Measurements from ENCODE around the gene WNT2. TPM values are rescaled to one million over a fixed set of nuclear protein-coding genes. Genes with fewer than 3 reads are reported as not detected.

The WNT2 gene
- total and polyA plus RNA-seq, 2 of the 4 experiments (the other 2 are of a cell fraction): 1.8 to 1.9 TPM

- Histone ChIP-seq H3K9ac (ENCODE audit: low read depth, low read length) (no peak overlapping the region), H3K23ac (ENCODE audit: low read depth, low read length) (peak overlapping the region; percentile 70; the same call in 1 of the 2 replicates), H3K27ac (ENCODE audit: insufficient read depth, low read length) (peak overlapping the region; percentile 85), H3K14ac (replicated peaks; ENCODE audit: low read depth, low read length) (peak overlapping the region; percentile 85; the same call in 1 of the 2 replicates), H2AK5ac (ENCODE audit: low read depth, low read length) (peak overlapping the region; percentile 97), H3K56ac (ENCODE audit: extremely low read depth, insufficient read depth, low read length) (peak overlapping the region; percentile 70; the same call in 1 of the 2 replicates), H3K36me3 (ENCODE audit: control insufficient read depth, insufficient read depth, low read length) (no peaks in the 10 kb centered on the region), H3K18ac (ENCODE audit: low read depth, low read length) (peak overlapping the region; percentile 95), H3K9me3 (ENCODE audit: control insufficient read depth, insufficient read depth, low read length) (peaks cover 3% of the 10 kb centered on the region; the same call in 1 of the 2 replicates), H4K91ac (ENCODE audit: insufficient read depth, low read depth, low read length) (peak overlapping the region; percentile 95; the same call in 1 of the 2 replicates), H4K20me1 (ENCODE audit: insufficient read depth, low read length) (no peaks in the 10 kb centered on the region), H3K4me1 (ENCODE audit: control insufficient read depth, insufficient read depth, low read length) (peaks cover 8% of the 10 kb centered on the region), H4K5ac (ENCODE audit: low read depth, low read length) (peak overlapping the region; percentile 82), H2BK15ac (ENCODE audit: low read depth, low read length) (peak overlapping the region; percentile 89; the same call in 1 of the 3 replicates), H2AK9ac (replicated peaks; ENCODE audit: low read depth, low read length, poor library complexity) (no peak overlapping the region), H2BK20ac (ENCODE audit: low read depth, low read length) (peak overlapping the region; percentile 96), H3K4me2 (ENCODE audit: low read depth, low read length) (peak overlapping the region; percentile 77; the same call in 1 of the 2 replicates), H2BK120ac (ENCODE audit: low read depth, low read length) (peak overlapping the region; percentile 97), H3K79me1 (ENCODE audit: low read depth in 1 of 2, low read length in 2 of 2) (0 out of 4 replicates have a peak, but pooled peaks cover 0 to 3% of the 10 kb centered on the region in 2 experiments), H3K9me1 (ENCODE audit: insufficient read depth, low read length) (peaks cover 5% of the 10 kb centered on the region; the same call in 1 of the 2 replicates), H2AFZ (replicated peaks; ENCODE audit: low read length, poor library complexity) (no peak overlapping the region), H3K4ac (ENCODE audit: low read depth, low read length) (peak overlapping the region; percentile 94), H2BK5ac (ENCODE audit: low read depth, low read length, poor library complexity, severe bottlenecking) (peak overlapping the region; percentile 100), H3K4me3 (ENCODE audit: insufficient read depth, low read depth, low read length) (no peak overlapping the region), H3K27me3 (ENCODE audit: control insufficient read depth, insufficient read depth, low read length) (no peaks in the 10 kb centered on the region), H4K8ac (ENCODE audit: low read depth in 2 of 2, low read length in 2 of 2) (peak overlapping the region; percentile 57 to 76; a peak in 3 of 4 replicates)
- in situ Hi-C loops (cut with MboI; ENCODE audit: low sequenced_read_pairs) (no loop called here), dilution Hi-C loops (cut with HindIII; ENCODE audit: low sequenced_read_pairs, unreplicated experiment) (no loop called here), intact Hi-C loops (cut with micrococcal nuclease) (loop anchor here (5.0 kb wide), 1 partner anchor 52 kb away; the partner anchor contains the start of gene WNT2)
- TF ChIP-seq NFE2L2 (IDR thresholded peaks at IDR 0.05; ENCODE audit: low read depth, low read length) (peak; percentile 66; the same call in 1 of the 2 replicates), RCOR1 (IDR thresholded peaks at IDR 0.05; ENCODE audit: insufficient replicate concordance, low read length) (no peak), CHD1 (IDR thresholded peaks at IDR 0.05; ENCODE audit: low read depth, low read length) (0 out of 2 replicates have a peak, but pooled peaks have one; percentile 15), SMC3 (IDR thresholded peaks at IDR 0.05; ENCODE audit: low read depth, low read length) (no peak), CEBPB (IDR thresholded peaks at IDR 0.05; ENCODE audit: low read depth, low read length) (peak; percentile 49), FOS (IDR thresholded peaks at IDR 0.05; ENCODE audit: low read depth, low read length) (peak; percentile 38; the same call in 1 of the 2 replicates)
- ChIA-PET POLR2A (ENCODE audit: unreplicated experiment) (no interaction called here), CTCF (no interaction called here)
- peak; percentile 91 for DNase-seq
- peak; percentile 75 for ATAC-seq (ENCODE audit: low read depth)
- BruUV-seq (replicated peaks): no TSS peak
- WGBS, 2 experiments (ENCODE audit: extremely low coverage in 2 of 2, insufficient read length in 1 of 2): no CpG with 5 or more reads among the region's 3 CpGs
Observed at GRCh38 chr7:117269886-117270285, 53.0 kb downstream of the WNT2 start.
